ENCODE measurements around the gene UROC1. TPM values are rescaled to one million over a fixed set of nuclear protein-coding genes. Genes with fewer than 3 reads are reported as not detected.

Gene UROC1
- total and polyA plus RNA-seq, 2 donors (not counting 1 experiment from before 2014, with no cell fraction given) = not detected

DNA sequence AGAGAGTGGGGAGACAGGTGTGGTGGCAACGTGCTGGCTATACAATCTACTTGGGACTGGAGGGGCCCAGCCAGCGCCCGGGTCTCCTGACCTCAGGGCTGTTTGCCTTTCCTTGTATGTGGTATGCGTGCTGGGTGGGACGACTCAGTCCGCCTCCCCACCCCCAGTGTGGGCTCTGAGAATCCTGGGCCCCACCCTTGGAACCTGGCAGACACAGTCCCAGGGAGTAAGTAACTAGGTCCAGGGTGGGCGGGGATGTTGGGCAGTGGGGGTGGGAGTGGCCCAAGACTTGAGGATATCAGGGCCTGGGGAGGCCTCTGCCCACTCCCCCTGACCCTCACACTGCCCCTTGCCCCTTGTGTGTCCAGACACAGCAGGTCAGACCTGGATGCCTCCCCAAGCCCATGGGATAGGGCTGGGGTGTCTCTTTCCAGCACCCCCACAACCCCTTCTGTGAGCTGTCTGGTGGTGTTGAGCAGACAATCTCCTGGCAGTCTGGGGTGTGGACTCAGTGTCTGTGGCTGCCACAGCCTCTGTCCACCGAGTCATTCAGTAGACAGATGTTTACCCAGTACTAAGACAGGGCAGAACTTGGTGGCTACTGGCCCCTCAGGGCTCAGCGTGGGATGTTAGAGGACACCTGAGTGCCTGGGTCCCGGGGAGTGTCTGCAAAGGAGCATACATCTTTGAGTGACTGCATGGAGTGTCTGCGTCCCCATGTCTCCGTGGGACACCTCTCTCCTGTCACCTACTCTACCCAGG is 7.7 kb upstream of the UROC1 start:
- H3K4me2 ChIP-seq (replicated peaks; ENCODE audit: low read depth, low read length, poor library complexity, severe bottlenecking) = no peak overlapping the region
- ATAC-seq (ENCODE audit: low read depth) (no peak), DNase-seq (no peak)
- H4K20me1 ChIP-seq (ENCODE audit: control insufficient read depth, insufficient read depth, low read length, poor library complexity, severe bottlenecking) = no peaks in the 10 kb centered on the region
- H3K79me2 ChIP-seq (ENCODE audit: control insufficient read depth, insufficient read depth, low read length) = no peaks in the 10 kb centered on the region
- no peaks in the 10 kb centered on the region for H3K4me1 Mint-ChIP-seq
- H3K36me3 ChIP-seq (replicated peaks in 1 of 2; ENCODE audit: control extremely low read depth in 1 of 2, control insufficient read depth in 1 of 2, extremely low read depth in 1 of 2, insufficient read depth in 2 of 2, low read length in 1 of 2) = no peaks in the 10 kb centered on the region
- H3K4me3 Mint-ChIP-seq = no peak overlapping the region
- H3K27me3 Mint-ChIP-seq = peaks cover 35% of the 10 kb centered on the region
- no peak overlapping the region for H3K27ac ChIP-seq (ENCODE audit: low read length in 2 of 2)
- no peak overlapping the region for H2AFZ ChIP-seq (ENCODE audit: insufficient read depth, low read depth, low read length, poor library complexity, severe bottlenecking)
- intact Hi-C loops (cut with micrococcal nuclease) = no loop called here
- no peak for TF ChIP-seq EZH2 (IDR thresholded peaks at IDR 0.05; ENCODE audit: borderline replicate concordance, insufficient read depth, low read depth, low read length, poor library complexity, severe bottlenecking)
- TF ChIP-seq, protein P1, sequence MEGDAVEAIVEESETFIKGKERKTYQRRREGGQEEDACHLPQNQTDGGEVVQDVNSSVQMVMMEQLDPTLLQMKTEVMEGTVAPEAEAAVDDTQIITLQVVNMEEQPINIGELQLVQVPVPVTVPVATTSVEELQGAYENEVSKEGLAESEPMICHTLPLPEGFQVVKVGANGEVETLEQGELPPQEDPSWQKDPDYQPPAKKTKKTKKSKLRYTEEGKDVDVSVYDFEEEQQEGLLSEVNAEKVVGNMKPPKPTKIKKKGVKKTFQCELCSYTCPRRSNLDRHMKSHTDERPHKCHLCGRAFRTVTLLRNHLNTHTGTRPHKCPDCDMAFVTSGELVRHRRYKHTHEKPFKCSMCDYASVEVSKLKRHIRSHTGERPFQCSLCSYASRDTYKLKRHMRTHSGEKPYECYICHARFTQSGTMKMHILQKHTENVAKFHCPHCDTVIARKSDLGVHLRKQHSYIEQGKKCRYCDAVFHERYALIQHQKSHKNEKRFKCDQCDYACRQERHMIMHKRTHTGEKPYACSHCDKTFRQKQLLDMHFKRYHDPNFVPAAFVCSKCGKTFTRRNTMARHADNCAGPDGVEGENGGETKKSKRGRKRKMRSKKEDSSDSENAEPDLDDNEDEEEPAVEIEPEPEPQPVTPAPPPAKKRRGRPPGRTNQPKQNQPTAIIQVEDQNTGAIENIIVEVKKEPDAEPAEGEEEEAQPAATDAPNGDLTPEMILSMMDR (IDR thresholded peaks at IDR 0.05) = no peak
- H3K4me3 ChIP-seq (ENCODE audit: control extremely low read depth in 1 of 5, extremely low read depth in 1 of 5, insufficient read depth in 1 of 5, low read depth in 2 of 5, low read length in 4 of 5) = no peak overlapping the region
- peaks cover 0 to 4% (median 0%) of the 10 kb centered on the region in 3 donors for H3K9me3 ChIP-seq (ENCODE audit: control extremely low read depth in 1 of 3, control insufficient read depth in 2 of 3, insufficient read depth in 1 of 3, low read length in 2 of 3)
- ChIA-PET POLR2A (no interaction called here), CTCF (no interaction called here)
- H3K27me3 ChIP-seq (replicated peaks in 1 of 4; ENCODE audit: control extremely low read depth in 1 of 4, control insufficient read depth in 3 of 4, insufficient read depth in 4 of 4, low read length in 3 of 4) = peaks cover 0 to 30% (median 8%) of the 10 kb centered on the region in 4 experiments
- H3K4me1 ChIP-seq (ENCODE audit: control insufficient read depth in 2 of 2, insufficient read depth in 2 of 2, low read length in 2 of 2) = peaks cover 0 to 12% of the 10 kb centered on the region in 2 donors
- 94% methylated on average over 8 of the region's 12 CpGs for WGBS (ENCODE audit: insufficient coverage)
- H3K27ac Mint-ChIP-seq = no peak overlapping the region
- H3K9ac ChIP-seq (ENCODE audit: low read length) = no peak overlapping the region
- H3K9me3 Mint-ChIP-seq (ENCODE audit: insufficient read depth) = no peaks in the 10 kb centered on the region

DNA sequence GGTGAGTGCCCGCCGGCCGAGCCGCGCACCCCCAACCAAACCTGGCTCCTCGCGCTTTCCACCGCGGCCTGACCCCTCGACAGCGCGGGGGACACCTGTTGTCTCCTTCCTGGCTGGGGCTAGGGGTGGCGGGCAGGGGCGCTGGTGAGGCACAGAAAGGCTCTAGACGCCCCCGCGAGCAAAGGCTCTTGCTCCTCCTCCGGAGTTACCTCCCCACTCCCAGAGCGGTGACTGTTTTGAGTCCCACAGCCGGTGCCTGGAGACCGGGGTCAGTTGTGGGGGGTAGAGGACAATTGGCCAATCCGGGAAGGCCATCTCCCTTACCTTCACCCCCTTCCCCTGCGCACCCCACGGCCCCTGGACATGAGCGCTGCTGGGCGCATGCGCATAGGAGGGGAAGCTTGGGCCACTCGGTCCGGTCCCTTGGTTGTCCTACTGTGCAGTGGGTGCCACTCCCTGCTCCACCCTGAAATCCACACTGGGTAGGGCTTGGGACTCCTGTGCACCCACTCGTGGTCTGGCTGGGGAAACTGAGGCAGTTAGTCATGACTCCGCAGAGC is 6.9 kb upstream of the UROC1 start:
- CTCF ChIA-PET = no interaction called here
- peaks cover 0 to 7% of the 10 kb centered on the region in 2 donors for H3K4me1 ChIP-seq (ENCODE audit: control insufficient read depth in 2 of 2, insufficient read depth in 2 of 2, low read length in 2 of 2)
- no peak overlapping the region for H3K4me3 ChIP-seq (ENCODE audit: control extremely low read depth in 1 of 5, extremely low read depth in 1 of 5, insufficient read depth in 1 of 5, low read depth in 2 of 5, low read length in 4 of 5)
- DNase-seq (no peak), ATAC-seq (ENCODE audit: low read depth) (no peak)
- H3K9me3 Mint-ChIP-seq (ENCODE audit: insufficient read depth) = no peaks in the 10 kb centered on the region
- H3K36me3 ChIP-seq (replicated peaks in 1 of 2; ENCODE audit: control extremely low read depth in 1 of 2, control insufficient read depth in 1 of 2, extremely low read depth in 1 of 2, insufficient read depth in 2 of 2, low read length in 1 of 2) = no peaks in the 10 kb centered on the region
- H3K27me3 Mint-ChIP-seq = peaks cover 35% of the 10 kb centered on the region
- H3K27ac Mint-ChIP-seq = no peak overlapping the region
- POLR2A ChIA-PET = no interaction called here
- no peaks in the 10 kb centered on the region for H3K9me3 ChIP-seq (ENCODE audit: control extremely low read depth in 1 of 3, control insufficient read depth in 2 of 3, insufficient read depth in 1 of 3, low read length in 2 of 3)
- H2AFZ ChIP-seq (ENCODE audit: insufficient read depth, low read depth, low read length, poor library complexity, severe bottlenecking) = peak overlapping the region; percentile 28
- H3K27me3 ChIP-seq (replicated peaks in 1 of 4; ENCODE audit: control extremely low read depth in 1 of 4, control insufficient read depth in 3 of 4, insufficient read depth in 4 of 4, low read length in 3 of 4) = peaks cover 0 to 32% (median 8%) of the 10 kb centered on the region in 4 experiments
- no peak overlapping the region for H3K27ac ChIP-seq (ENCODE audit: low read length in 2 of 2)
- H3K4me2 ChIP-seq (replicated peaks; ENCODE audit: low read depth, low read length, poor library complexity, severe bottlenecking) = peak overlapping the region; percentile 57
- H3K9ac ChIP-seq (ENCODE audit: low read length) = no peak overlapping the region
- H3K4me1 Mint-ChIP-seq = no peaks in the 10 kb centered on the region
- no peaks in the 10 kb centered on the region for H4K20me1 ChIP-seq (ENCODE audit: control insufficient read depth, insufficient read depth, low read length, poor library complexity, severe bottlenecking)
- no peaks in the 10 kb centered on the region for H3K79me2 ChIP-seq (ENCODE audit: control insufficient read depth, insufficient read depth, low read length)
- TF ChIP-seq, protein P1 (IDR thresholded peaks at IDR 0.05) = no peak
- TF ChIP-seq EZH2 (IDR thresholded peaks at IDR 0.05; ENCODE audit: borderline replicate concordance, insufficient read depth, low read depth, low read length, poor library complexity, severe bottlenecking) = no peak
- intact Hi-C loops (cut with micrococcal nuclease) = loop anchor here (5.0 kb wide), 1 partner anchor 458 kb away; the partner anchor contains the start of gene PLXNA1
- no peak overlapping the region for H3K4me3 Mint-ChIP-seq
- WGBS (ENCODE audit: insufficient coverage) = 4% methylated on average over 26 of the region's 31 CpGs
